GM19023 (cell line): ENCODE results near the gene GADL1.

ENCODE experiments used
- ATAC-seq: cut with Tn5 transposase; IDR thresholded peaks from one replicate; pipeline ENCODE4 v1.9.1; 2021; ENCODE audit warnings: mild to moderate bottlenecking, moderate library complexity; ENCODE audit not compliant: unreplicated experiment

The GADL1 gene, protein sequence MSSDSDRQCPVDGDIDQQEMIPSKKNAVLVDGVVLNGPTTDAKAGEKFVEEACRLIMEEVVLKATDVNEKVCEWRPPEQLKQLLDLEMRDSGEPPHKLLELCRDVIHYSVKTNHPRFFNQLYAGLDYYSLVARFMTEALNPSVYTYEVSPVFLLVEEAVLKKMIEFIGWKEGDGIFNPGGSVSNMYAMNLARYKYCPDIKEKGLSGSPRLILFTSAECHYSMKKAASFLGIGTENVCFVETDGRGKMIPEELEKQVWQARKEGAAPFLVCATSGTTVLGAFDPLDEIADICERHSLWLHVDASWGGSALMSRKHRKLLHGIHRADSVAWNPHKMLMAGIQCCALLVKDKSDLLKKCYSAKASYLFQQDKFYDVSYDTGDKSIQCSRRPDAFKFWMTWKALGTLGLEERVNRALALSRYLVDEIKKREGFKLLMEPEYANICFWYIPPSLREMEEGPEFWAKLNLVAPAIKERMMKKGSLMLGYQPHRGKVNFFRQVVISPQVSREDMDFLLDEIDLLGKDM

DNA sequence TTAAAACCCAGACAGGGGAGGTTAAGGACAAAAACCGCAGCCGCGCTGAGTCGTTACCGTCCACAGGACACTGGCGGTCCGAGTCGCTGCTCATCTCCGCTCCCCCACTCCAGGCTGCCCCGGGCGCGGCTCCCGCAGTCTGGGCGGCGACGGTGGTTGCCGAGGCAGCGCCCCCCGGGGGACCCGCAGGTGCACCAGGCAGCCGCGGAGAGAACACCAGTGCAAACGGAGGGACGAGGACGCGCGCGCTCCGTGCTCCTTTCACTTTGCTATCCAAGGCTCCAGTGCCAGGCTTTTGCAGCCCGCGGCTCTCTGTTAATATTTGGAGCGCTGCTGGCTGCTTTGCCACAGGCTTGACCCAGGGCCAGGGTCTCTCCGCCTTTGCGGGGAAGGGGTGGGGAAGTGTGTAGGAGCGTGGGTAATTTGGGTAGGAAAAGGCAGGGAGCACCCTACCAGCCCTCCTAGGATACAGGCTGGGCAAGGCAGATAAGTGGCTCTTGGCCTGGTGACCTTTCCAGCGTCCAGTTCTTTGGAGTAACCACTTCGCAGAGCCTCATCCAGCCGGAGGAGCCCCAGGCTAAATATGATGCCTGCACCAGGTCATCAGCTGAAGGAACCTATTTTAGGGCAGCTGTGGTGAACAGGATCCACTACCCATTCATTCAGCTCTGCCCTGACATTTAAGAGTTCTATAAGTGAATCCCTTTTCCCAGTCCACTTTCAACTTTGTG, at the start of gene GADL1:
GADL1 (minus strand) TSS at position 141 of the 731 bp plus-strand sequence; CDS start at position 94, 47 bp downstream.
- ATAC-seq, result no peak

DNA sequence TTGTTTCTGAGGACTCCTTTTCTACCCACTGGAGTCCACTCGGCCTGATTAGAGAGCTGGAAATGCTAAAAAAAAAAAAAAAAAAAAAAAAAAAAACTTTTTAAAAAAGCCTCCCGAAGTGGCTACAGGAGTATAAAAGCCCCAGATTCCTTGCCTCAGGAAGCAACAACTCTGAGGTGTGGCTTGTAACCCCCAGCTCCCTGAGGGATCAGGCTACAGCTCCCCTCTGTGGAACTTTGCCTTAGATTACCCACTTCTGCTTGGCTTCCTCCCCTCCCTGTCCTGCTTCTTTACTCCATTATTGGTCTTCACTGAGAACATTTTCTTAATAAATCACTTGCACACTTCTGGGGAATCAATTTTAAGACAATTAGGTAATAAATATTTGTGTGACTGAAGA, 49.7 kb upstream of the GADL1 start:
- no peak for ATAC-seq

DNA sequence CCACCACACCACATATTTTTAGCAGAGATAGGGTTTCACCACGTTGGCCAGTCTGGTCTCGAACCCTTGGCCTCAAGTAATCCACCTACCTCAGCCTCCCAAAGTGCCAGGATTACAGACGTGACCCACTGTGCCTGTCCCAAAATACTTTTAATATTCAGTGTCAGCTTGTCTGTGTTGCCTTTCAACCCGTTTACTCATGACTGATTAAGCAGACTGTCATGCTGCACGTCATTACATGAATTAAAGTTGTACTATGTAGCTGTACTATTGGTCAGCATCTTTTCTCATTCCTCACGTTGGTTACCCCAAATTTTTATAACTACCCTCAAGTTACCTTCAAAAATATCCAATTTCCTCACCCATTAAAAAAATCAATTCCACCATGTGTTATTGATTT, 48.7 kb upstream of the GADL1 start:
- ATAC-seq, result no peak

DNA sequence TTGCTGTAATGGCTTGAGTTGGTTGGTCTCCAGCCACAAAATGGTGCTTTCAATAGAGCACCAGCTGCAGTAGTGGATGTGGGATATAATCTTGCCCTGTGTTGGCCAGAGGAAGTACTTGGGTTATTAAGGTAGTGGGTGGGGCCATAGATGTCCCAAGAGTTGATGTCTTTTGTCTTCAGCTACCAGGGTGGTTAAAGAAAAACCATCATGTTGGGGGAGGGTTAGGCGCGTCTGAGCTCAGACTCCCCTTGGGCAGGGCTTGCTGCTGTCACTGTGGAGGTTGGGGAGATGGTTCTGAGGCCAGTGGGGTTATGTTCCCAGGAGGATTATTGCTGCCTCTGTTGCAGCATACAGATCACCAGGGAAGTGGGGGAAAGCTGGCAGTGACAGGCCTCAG, 46.9 kb upstream of the GADL1 start:
- ATAC-seq, result no peak

DNA sequence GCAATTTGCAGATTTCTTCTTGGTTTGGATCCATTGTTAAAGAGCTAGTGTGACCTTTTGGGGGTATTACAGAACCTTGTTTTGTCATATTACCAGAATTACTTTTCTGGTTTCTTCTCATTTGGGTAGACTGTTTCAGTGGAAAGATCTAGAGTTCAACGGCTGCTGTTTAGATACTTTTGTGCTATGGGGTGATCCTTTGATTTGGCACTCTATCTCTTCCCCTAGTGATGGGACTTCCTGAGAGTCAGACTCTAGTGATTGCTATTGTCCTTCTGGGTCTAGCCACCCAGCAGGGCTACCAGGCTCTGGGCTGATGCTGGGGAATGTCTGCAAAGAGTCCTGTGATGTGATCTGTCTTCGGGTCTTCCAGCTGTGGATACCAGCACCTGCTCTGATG, 46.3 kb upstream of the GADL1 start:
- no peak for ATAC-seq

DNA sequence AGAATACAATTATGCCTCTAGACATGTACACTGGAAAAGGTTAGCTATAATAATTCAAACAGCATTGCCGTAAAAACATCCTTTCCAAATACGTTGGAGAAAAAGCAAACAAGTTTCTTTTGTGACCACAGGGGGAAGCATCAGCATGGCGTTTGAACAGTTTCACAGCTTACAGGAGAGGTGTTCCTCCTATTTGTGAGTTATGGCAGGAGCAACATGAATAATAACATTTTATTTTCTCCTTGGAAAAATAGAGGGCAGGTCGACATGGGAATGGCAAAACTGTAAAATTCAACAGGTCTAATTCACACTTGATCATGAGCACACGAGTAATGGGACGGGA, 39.7 kb upstream of the GADL1 start:
- ATAC-seq, result no peak

DNA sequence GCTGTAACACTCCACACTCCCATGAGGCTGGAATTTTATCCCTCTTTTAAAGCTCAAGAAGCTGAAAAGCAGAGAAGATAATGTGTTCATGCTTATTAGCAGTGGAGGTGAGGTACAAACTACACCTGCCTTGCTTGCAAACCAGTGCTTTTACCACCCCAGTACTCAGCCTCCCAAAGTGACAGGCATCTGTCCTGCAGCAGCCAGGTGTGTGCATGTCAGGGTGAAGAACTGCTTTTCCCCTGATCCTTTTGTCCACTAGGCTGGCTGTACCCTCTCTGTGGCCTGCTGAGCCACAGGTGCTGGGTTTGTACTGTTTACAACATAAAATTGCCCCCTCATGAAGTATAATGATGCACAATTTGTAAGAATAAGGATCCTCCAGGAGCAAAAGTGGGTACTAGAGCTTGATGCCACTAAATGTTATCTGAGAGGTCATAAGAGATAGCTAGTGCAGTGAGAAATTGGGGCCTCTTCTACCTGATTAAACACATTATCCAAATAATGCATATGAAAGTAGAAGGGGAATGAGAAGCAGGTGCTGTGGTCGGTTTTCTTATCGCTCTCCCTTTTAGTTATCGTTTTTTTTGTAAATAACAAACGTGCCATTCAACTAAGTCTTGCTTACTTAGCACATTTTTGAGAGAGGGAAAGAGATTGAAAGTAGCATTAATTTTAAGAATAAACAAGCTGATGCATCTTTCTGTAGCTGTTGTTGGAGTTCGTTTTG, 39.2 kb upstream of the GADL1 start:
- ATAC-seq, result no peak

DNA sequence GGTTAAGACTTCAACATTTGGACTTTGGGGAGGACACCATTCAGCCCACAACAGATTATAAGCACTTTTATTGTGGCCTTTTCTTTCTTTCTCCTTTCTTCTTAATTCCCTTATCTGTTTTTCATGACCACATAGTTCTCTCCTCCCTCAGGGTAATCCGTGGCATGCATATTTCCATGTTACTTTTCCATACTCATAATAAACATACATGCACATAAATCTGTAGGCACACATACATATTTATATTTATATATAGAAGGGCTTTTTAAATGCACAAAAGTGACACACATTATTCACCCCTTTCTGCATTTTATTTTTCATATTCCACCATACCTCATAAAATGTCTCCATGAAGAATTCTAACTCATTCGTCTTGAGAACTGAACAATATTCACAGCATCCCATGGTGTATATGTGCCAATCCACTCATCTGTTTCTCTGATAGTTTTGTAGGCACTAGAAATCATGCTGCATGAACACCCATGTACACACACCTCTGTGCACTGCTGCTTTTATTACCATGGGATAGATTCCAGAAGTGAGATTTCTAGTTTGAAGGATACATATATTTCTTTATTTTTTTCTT, 38.1 kb upstream of the GADL1 start:
- no peak for ATAC-seq

DNA sequence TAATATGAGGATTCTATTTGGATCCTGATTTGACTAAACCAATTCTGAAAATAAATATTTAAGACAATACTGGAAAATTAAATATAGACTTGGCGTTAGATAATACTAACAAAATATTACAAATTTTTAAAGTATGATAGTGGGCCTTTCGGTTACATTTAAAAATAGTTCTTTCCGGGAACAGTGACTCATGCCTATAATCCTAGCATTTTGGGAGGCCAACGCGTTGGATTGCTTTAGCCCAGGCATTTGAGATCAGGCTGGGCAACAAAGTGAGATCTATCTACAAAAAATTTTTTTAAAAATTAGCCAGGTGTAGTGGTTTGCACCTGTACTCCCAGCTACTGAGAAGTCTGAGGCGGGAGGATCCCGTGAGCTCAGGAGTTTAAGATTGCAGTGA, 30.3 kb upstream of the GADL1 start:
- no peak for ATAC-seq

DNA sequence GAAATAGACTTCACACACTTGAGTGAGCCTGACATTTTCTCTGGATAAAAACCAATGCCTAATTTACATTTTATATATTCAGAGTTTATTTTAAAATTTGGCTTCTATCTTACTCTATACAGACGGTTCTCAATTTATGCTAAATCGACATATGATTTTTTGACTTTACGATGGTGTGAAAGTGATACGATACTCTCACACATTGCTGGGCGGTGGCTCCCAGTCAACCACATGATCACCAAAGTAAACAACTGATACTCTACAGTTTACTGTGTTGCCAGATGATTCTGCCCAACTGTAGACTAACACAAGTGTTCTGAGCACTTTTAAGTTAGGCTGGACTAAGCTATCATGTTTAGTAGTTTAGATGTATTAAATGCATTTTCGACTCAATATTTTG, 25.1 kb upstream of the GADL1 start:
- ATAC-seq, result no peak

DNA sequence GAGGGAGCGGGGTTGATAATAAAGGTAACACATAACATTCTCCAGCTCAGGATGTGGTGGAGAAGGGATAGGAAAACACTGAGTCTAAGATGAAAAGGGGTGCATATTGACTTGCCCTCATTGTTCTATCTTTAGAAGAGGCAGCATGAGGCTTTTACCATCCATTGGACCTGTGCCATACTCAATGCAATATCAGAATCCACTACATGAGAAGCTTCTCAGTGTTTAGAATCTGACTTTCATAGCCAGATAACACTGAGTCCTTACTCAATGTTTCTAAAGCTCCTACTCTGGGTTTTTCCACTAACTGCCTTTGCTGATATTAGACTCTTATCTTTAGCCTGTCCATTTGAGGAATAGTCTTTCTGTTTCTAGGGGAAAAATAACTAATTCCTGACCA, 24.3 kb upstream of the GADL1 start:
- no peak for ATAC-seq

DNA sequence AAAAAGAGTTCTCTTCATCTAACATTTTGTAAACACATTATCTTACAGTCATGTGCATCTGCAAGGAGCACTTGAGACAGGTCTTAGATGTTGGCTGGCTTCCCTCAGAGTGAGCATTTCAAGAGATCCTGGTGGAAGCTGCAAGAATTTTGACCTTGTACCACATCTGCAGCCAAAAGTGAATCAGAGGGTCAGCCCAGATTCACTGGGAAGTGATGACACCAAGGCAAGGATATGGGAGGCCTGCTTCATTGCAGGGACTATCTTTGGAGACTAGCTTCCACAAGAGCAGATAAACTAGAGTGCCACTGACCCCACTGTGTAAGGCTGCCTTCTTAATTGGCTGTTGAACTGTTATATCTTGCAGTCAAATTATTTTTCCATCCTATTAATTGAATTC, 21.3 kb upstream of the GADL1 start:
- no peak for ATAC-seq

DNA sequence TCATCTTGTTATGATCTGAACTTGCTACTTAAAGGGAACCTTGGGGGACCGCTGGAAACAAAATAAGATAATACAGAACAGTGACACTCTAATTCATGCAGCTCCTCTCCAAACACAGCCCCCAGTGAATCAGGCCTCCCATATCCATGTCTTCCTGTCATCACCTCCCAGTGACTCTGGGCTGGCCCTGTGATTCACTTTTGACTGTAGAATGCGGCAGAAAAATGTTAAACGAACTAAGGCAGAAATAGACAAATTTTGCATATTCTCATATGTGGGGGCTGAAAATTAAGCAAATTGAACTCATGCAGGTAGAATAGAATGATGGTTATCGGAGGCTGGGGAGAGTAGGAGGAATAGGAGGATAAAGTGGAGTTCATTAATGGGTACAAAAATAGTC, 20.2 kb upstream of the GADL1 start:
- ATAC-seq, result no peak

DNA sequence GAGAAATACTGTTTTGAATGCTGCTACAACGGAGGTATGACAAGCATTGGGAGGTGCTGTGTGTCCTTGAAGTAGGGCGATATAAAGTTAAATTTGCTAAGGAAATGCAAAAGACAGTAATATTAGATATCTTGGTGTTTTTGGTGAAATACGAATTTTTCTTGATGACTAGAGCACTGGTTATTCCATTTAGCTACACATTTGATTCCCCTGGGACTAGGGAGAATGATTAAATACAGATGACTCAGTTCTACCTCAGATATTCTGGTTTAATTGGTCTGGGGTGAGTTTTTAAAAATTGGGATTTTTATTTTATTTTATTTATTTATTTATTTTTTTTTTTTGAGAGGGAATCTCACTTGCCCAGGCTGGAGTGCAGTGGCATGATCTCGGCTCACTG, 18.7 kb upstream of the GADL1 start:
- no peak for ATAC-seq

DNA sequence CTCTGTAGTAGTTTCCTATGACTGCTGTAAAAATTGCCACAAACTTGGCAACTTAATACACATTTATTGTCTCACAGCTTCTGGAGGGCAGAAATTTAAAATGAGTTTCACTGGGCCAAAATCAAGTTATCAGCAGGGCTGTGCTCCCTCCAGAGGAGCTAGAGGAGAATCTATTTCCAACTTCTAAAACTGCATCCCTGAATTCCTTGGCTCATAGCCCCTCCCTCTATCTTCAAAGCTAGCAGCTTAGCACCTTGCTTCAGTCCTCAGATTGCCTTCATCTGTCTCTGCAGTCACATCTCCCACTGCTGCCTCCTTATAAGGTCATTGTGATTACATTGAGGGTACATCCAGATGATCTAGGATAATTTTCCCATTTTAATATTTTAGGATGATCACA, 17.8 kb upstream of the GADL1 start:
- no peak for ATAC-seq

DNA sequence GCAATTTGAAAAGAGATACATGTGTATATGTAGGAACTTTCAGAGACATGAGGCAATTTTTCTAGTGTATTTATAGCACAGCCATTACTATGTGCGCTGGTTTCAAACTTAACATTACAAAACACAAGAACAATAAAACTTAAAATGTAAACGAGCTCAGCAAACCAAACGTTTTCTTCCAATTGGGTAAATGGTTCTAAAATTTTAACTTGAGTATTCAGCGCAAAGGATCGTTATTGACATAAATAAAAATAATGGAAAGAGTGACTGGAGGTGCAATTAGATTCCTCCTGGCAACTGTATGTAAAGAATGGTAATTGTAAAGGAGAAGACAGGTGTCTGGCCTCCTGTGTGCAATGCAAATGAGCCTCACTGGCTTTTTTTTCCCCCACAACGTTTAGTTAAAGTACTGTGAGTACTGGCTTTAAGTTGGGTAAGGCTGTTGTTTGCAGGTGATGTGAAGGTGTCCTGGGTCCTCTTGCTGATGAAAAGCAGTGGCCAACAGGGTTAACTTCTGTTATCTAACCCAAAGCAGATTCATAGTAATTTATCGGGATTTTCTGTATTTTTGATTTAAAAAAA, 14.1 kb upstream of the GADL1 start:
- no peak for ATAC-seq

DNA sequence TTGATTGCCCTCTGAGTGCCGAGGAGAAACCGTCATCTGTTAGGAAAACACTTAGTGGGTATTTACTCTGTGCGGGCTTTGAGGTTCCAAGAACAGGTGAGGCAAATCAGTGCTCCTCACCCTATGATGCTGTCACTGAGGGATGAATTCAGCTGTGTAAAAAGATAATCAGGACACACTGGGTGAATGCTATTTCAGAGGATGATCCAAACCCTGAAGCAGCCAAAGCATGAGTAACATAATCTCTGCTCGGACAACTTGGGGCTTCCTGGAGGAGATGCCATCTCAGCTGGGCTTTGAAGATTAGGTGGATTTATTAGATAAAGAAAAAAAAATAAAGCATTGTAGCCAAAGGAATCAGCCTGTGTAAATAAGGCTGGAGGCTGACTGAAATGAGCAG, 10.5 kb upstream of the GADL1 start:
- no peak for ATAC-seq

DNA sequence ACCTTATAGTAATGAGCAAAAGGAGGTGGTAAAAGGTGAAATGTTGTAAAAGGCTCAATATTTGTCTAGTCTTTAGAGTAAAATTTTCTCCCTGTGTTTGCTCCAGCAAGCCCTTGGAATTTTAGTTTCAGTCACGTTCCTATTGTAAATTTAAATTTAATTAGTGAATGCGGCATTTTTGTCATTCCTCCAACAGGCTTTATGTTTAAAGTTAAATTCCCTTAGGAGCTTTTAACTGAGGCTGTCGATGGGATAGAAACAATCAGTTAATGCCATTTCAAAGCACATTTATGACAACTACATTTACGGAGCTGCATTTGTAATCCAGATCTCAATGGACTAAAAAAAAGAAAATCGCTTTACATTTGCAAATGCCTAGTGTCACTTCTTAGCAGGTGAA, 868 bp upstream of the GADL1 start:
- ATAC-seq, result no peak

DNA sequence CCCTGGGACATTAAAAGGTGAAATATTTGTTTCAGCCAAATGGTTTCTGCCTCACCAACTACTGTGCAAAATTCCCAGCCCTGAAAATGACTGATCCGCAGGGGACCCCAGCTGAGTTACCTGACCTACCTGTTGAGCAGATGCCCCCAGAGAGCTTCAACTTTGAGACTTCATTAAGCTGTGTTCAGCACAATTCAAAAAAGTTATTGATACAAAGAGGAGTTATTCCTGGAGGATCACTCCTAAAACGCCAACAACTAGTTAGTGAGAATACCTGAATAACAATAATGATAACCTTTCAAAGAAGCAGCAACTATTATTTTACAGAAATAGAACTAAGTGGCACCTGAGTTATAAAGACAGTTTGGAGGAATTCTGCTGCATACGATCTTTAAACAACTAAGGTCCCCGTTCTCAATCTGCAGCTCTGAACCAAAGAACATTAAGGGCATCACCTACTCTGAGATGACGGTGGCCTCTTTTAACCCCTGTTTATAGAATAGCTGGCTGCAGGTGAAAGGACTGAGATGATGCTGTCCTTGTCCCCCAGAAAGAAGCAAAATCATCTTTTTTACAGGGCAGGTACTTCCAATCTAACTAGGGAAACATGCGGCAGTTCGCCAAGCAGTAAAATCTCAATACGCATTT, 659 bp downstream of the GADL1 start:
- ATAC-seq, result no peak

DNA sequence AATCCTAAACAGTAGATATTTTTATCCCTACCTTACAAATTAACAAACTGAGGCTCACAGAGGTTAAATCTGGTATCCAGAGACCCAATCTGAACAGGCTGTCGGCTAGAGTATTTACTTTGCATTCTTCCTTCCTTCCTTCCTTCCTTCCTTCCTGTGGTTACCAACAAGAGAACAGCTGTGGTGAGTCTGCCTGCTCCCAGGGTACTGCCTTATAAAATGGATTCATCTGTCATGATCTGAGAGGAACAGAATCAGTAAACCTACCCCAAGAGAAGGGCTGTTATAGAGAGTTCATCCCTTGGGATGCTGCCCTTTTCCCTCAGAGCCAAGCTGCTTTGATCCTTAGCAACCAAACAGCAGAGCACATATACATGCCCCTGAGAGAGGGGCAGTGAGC, 3.6 kb downstream of the GADL1 start:
- no peak for ATAC-seq
